ENCODE measurements around the gene FNDC7.
"Not testable (repeated sequence)": the region's sequence is repeated elsewhere in the genome, so short reads cannot be mapped to it uniquely, and the experiment has no call there.

FNDC7 gene, protein sequence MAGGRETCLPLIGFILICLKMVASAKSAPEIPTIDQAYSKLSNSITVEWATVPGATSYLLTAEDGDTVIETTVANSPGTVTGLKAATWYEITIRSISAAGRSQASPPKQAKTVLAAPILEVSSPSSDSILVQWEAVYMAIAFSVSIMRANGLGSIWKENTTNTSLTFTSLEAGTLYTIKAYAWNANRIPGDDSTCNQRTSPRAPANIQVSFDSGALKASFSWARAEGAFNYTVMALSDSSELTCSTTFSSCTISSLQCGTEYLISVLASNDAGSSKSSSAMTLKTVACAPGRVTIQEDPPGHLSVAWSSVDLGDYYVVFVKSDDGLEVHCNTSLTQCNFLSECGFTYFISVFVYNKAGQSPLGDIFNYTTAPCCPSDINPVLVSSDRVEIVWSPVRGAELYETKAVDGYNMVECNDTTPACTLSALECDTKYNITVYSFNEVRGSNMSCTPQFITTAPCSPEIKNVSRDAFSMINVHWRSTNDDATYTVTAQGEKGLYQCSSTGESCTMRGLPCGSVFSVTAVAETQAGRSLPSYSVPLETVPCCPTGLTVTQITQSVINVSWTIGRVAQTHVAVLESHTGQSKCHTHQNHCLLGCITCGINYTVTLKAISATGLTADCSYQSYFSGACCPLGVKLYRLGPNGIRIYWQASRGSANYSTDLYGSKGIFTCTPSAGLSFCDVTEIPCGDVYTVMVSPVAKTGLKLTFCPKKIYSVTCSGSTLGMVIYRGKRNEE

DNA sequence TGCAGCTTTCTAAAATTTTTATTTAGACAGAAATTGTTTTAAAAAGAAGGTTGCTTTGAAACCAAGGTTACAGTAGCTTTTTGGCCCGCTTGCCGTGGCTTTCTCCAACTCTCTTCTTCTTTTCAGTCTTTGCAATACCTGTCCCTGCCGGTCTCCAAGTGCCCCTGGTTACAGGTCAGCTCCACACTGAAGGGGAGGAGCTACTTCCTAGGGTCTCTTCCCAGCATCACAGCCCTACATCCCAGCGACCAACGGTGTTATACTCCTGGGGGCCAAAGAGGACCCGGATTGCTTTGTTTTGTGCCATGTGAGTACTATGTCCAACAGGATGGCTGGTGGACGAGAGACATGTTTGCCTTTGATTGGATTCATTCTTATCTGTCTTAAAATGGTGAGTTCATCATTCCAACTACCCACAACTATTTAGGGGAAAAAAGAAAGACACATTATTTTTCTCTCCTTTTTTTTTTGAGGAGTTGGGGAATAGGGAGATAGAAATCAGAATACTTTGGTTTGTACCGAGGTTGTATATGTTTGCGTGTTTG is at the start of gene FNDC7:
Gene FNDC7, plus strand, starts transcription at position 303 of the 545 bp plus-strand sequence. Its CDS starts 26 bp downstream, at position 329.
- DNase-seq (ENCODE audit: low spot score), result no peak

DNA sequence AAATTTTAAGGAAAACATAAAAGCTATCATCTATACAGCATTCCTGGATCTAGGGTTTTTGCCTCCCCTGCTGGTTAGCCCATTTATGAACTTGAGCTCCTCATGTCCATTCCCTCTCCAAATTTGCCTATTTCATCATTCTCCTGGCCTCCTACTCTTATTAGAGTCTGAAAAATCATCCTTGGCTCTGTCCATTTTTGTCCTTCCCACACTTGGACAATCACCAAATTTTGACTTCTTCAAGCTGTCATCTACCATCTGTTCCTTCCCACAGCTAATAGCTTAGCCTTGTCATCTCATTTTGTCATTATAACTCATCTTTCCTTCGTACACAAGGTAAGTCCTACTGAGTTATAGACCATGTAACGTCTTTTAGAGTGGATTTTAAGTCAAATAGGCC is 49.6 kb upstream of the FNDC7 start:
- no peak for DNase-seq (ENCODE audit: low spot score)

DNA sequence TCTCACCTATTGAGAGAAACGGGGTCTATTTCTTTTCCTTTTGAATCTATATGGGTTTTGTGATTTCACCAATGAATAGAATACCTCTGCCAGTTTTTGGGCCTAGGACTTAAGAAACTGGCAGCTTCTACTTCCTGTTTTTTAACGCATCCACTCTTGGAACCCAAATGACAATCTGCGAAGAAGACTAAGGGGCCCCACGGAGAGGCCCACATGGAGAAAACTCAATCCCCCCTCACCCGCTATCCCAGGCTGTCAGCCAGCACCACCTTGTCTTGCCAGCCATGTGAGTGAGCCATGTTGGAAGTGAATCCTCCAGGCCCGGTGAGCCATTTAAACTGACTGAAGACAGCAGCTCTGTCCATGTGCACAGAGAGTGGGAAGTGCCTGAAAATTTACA is 48.2 kb upstream of the FNDC7 start:
- no peak for DNase-seq (ENCODE audit: low spot score)

DNA sequence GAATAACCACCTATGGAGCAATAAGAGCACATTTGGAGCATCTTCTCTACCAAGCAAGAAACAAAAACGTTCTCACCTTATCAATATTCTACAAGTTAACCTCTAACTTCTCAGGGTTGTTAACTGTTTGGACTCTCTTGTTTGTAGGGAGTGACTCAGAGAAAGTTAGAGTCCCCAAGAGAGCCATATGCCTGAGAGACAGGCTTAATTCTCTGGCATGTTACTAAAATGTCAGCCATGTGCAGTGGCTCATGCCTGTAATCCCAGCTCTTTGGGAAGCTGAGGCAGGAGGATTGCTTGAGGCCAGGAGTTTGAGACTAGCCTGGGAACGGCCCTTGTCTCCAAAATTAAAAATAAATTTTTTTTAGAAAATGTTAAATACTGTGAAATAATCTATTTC is 47.6 kb upstream of the FNDC7 start:
- DNase-seq (ENCODE audit: low spot score), result no peak

DNA sequence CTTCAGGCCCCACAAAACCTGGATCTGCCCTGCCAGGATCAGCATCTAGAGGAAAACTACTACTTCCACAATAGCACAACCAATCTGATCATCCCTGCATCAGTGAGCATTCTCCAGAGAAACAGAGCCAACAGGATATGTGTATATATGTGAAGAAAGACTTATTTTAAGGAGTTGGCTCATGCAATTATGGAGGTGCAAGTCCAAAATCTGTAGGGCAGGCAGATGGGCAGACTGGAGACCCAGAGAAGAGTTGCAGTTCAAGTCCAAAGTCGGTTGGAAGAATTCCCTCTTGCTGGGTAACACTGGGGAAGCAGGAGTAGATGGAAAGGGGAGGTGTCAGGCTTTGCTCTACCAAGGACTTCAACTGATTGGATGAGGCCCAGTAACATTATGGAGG is 46.9 kb upstream of the FNDC7 start:
- DNase-seq (ENCODE audit: low spot score), result no peak

DNA sequence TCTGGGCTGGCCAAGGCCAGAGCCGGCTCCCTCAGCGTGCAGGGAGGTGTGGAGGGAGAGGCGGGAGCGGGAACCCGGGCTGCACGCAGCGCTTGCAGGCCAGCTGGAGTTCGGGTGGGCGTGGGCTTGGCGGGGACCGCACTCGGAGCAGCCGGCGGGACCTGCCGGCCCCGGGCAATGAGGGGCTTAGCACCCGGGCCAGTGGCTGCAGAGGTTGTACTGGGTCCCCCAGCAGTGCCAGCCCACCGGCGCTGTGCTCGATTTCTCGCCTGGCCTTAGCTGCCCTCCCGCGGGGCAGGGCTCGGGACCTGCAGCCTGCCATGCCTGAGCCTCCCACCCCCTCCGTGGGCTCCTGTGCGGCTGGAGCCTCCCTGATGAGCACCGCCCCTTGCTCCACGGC is 45.3 kb upstream of the FNDC7 start:
- DNase-seq (ENCODE audit: low spot score), result not testable (repeated sequence)

DNA sequence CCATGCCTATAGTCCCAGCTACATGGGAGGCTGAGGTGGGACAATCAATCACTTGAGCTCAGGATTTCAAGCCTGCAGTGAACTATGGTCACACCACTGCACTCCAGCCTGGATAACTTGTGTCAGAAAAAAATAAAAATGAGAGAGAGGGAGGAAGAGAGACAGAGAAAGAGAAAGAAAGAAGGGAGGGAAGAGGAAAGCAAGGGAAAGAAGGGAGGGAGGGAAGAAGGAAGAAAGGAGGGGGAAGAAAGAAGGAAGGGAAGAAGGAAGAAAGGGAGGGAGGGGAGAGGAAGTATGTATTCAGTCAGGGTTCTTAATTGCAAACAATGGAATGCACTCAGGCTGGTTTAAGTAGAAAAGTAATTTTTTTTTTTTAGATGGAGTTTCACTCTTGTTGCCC is 43.9 kb upstream of the FNDC7 start:
- DNase-seq (ENCODE audit: low spot score), result no peak

DNA sequence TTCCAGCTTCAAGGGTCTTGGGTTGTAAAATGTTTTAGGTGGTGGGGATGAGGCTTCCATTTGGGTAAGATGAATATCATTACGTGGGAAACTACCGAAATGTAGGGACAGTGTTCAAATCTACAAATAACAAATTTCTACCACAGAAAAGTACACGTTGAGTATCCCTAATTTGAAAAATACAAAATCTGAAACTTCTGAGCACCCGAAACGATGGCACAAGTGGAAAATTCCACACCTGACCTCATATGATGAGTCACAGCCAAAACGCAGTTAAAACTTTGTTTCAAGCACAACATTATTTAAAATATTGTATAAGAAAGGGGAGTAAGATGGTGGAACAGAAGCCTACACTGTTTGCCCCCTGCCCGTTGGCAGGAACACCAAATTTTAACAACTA is 43.0 kb upstream of the FNDC7 start:
- no peak for DNase-seq (ENCODE audit: low spot score)

DNA sequence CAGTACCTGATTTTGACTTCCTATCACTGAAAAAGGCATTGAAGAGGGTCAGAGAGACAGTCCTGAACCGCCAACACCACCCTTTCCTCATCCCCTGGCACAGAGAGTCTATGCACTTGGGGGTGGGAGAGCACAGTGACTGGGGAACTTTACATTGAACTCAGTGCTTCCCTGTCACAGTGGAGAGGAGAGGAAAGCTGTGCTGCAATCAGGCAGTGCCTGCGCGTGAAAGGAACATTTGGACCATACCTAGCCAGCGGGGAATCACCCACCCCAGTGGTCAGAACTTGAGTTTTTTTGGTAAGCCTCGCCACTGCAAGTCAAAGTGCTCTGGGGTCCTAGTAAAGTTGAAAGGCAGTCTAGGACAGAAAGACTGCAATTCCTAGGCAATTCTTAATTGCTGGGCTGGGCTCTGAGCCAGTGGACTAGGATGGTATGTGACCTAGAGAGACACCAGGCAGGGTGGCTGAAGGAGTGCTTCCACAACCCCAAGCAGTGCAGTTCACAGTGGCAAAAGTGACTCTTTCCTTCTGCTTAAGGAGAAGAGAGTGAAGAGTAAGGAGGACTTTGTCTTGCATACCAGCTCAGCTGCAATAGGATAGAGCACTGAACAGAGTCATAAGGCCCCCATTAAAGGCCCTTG is 42.5 kb upstream of the FNDC7 start:
- no peak for DNase-seq (ENCODE audit: low spot score)

DNA sequence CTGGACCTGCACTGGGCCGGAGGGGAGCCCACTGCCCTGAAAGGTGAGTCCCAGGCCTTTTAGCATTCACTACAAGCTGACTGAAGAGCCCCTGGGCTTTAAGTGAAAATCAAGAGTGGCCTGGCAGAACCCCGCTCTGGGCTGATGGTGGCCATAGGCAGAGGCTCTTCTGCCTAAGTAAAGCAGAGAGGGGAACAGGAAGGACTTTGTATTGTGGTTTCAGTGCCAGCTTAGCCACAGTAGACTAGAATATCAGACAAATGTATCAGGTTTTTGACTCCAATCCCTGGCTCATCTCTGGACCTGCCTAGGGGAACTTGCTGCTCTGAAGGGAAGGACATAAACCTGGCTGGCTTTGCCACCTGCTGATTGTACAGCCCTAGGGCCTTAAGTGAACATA is 41.6 kb upstream of the FNDC7 start:
- no peak for DNase-seq (ENCODE audit: low spot score)

DNA sequence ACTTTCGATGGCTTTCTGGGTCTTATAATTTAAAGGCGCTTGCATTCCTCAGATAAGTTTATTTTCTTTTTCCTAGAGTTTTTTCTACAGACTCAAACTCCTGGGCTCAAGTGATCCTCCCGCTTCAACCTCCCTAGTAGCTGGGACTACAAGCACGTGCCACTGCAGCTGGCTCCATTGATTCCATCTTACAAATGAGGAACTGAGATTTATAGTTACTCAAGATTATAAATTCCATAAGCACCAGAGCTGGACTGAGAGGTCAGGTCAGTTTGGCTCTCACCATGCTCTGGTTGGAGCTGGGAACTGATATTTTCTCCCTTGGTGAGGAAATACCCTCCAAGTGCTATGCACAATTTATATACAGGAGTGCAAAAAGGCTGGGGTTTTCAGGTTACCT is 34.0 kb upstream of the FNDC7 start:
- DNase-seq (ENCODE audit: low spot score), result no peak

DNA sequence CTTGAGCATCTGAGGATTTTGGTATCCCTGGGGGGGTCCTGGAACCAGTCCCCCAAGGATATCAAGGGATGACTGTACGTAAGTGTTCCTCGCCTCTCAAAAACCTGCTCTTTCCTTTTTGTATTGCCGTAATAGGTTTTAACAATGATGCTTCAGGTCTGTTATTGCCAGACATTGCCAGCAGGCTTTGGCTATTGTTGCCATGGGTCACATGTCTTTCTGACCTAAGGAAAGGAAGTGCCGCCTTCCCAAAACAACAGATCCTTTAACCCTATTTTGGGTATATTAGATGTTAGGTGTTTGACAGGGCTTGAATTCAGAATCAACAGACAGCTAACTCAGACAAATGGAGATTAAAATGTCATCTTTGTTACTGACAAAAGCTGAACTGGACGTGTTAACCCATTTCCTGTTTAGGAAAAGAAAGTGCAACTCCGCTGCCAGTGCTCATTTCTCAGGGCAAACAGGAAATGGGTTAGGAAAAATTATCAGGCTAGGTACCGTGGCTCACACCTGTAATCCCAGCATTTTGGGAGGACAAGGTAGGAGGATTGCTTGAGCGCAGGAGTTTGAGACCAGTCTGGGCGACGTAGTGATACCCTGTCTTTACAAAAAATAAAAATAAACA is 33.0 kb upstream of the FNDC7 start:
- DNase-seq (ENCODE audit: low spot score), result no peak

DNA sequence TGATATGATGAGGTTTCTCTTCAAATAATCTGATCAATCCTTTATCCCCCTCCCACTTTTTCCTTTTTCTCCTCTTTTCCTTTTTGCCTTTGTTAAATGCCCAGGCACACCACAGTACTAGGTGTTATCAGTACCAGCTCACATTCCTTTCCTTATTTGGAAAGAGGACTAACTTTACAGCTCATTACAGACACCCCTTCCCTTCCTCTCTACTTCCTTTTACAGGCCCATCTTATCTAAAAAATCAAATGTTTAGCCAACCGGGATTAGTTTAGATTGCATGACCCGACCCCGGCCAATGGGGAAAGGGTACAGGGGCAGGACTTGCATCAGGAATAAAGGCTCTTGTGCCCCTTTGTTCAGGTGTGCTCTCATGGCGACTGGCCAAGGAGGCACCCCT is 31.0 kb upstream of the FNDC7 start:
- DNase-seq (ENCODE audit: low spot score), result not testable (repeated sequence)

DNA sequence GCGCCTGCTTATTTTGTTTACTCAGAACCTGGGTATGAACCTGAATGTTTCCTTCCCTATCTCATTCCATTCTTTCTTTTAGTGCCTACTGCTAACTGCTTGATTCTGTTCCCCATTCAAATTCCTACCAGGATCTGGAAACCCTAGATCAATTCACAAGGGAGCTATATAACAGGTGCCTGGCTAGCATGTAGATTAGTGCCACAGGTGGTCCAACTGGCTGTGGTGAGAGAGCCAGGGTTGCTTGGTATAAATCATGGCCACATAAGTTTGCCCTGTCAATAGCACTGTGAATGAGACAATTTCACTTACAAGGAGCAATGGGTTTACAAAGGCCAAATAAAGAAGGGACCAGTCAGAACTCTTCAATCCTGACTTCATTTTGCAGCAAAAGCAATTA is 27.2 kb upstream of the FNDC7 start:
- DNase-seq (ENCODE audit: low spot score), result no peak

DNA sequence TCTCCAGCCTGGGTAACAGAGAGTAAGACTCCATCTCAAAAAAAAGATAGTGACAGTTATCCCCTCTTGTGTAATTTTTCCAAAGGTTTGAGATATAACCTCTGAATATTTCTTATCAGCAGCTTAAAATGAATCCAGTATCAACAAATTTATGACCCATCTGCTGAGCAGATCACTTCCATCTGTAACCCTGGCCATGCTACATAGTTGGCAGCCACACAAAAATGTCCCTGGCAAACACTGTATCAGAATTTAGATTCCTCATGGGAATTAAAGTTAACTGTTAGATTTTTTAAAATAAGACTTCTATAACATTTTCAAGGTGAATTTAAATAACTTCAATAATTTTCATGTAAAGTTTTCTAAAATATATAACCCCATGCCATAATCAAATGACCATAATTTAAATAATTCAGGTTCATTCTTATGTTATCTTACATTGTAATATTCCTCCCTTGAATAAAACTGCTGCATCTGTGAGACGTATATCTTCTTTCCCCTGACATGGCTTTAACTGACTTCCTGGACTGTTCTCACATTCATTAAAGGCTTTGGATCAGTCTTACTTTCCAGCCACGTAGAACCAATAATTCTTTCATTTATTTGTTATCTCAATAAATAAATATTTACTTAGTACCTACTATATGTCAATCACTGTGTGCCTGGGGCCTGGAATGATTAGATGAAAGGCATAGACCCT is 25.9 kb upstream of the FNDC7 start:
- DNase-seq (ENCODE audit: low spot score), result peak; percentile 67

DNA sequence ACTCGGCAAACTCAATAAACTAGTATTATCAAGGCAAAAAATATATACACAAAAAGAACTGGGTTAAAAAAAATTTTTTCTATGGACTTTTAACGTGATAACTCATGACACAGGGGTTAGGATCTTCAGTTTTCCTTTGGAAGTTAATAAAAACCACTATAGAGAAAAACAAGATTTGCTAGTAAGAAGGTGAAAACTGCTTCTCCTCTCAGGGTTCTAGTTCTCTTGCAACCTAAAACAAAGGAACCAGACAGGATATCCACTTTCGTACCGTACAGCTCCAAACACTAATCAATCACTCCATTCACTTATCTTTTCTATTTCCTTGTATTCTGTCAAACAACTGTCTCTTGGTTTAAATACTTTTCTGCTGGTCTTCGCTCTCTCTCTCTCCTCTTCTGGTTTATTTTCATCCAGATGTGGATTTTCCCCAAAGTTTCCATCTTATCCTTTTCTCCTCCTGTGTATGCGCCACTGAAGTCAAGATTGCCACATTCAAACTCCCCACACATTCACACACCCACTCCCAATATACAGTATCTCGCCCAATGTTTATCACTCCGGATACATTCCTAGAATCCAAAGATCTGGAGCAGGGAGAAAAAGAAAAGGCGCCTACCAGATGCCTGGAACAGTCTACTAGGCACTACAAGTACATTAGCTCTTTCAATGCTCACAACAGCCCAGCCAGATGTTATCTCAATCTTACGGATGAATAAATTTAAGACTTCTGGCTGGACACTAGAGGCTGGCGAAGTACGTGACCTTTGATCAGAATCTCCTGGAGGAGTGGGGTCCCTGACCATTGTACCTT is 21.4 kb upstream of the FNDC7 start:
- DNase-seq (ENCODE audit: low spot score), result no peak

DNA sequence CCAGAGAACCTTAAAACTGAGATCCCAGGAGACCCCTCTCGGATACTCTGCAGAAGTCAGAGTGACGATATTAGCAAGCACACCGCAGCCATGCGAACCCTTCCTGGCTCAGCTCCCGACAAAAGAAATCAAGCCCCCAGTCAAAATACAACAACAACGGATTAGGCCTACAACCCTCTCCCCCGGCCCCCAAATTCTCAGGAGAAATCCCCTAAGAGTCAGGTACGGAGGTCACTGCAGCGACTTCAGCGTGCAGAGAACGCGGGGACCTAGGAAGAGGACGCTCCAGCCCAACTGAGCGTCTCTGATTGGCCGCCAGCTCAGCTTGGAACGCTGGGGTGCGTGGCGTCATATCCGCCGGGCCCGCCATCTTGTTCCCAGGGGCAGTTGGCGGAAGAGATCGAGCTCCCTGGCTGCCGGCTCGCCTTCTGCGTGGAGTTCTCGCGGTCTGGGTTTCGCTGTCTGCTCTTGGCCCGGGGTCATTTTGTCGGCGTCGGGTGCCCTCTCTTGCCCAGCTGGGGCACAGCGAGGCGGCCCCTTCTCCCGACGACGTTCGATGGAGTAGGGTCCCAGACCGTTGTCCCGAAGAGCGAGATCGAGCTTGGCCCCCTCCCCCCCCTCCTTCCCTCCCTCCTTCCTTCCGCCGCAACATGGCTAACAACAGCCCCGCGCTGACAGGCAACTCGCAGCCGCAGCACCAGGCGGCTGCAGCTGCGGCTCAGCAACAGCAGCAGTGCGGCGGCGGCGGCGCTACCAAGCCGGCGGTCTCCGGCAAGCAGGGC is 20.6 kb upstream of the FNDC7 start, which contains the start of gene PRPF38B:
Gene PRPF38B, plus strand, starts transcription at position 369 of the 782 bp plus-strand sequence. Its CDS starts 282 bp downstream, at position 651.
- peak; percentile 94 for DNase-seq (ENCODE audit: low spot score)

DNA sequence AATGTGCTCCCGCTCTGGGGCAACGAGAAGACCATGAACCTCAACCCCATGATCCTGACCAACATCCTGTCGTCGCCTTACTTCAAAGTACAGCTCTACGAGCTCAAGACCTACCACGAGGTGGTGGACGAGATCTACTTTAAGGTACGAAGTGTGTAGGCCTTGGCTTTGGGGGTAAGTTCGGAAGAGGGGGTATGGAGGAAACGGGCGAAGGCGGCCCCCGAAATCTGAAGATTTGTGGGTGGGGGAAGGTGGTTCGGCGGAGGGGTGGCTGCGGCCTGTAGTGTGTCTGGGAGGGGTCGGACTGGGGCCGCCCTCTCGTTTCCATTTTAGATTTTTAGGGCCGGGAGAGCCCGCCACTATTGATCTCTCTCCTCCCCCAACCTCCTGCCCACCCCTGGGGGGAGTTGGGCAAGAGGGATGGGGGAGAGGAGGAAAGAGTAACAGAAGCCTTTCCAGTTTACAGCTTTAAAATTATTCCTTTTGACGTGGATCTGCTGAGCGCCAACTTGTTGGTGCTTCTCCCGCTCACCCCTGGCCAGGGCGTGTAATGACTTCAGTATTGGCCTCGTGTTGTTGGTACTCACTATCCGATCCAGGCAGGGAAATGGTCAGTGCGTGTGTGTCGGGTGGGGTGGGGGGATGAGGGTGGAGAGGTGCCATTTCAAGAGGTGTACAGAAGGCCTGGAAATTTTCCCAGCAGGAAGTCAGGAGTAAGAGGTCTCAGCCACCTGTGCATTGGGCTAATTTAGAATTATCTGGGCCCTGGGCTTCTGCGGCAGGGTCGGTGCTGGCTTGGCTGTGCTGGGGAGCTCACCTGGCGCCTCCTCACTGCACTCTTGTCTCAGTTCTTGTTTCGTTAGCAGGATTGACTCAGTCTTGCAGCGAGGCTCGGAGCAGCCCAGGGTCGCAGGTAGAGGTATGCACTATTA is 19.7 kb upstream of the FNDC7 start:
- DNase-seq (ENCODE audit: low spot score), result peak; percentile 60

DNA sequence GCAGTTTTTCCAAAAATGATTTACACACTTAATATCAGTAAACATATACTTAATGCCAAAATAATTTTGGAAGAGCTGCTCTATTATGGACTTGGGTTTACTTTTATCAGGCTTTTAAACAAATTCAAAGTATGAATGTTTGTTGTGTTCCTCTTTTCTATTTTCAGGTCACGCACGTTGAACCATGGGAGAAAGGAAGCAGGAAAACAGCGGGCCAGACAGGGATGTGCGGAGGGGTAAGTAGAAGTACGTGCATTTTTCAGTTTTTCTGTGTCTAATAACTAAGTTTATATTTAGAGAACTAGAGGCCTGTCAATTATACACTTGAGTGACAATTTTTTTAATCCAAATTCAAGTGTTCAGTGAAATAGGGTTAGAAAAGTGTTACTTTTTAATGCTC is 17.2 kb upstream of the FNDC7 start:
- DNase-seq (ENCODE audit: low spot score), result no peak
